Rectal smooth muscle tissue (tissue), 1 donor: ENCODE data around the gene IL7R.

Experiments
- H3K27ac ChIP-seq: one replicate; pipeline ENCODE4 v1.7.0; 2013; ENCODE audit warnings: low read depth, low read length, inconsistent platforms
- H3K27me3 ChIP-seq: one replicate; pipeline ENCODE4 v1.7.0; 2013; ENCODE audit warnings: low read length; ENCODE audit not compliant: control insufficient read depth, insufficient read depth
- H3K36me3 ChIP-seq: one replicate; pipeline ENCODE4 v1.7.0; 2013; ENCODE audit warnings: low read length; ENCODE audit not compliant: control insufficient read depth, insufficient read depth
- H3K4me1 ChIP-seq: one replicate; pipeline ENCODE4 v1.7.0; 2013; ENCODE audit warnings: low read length; ENCODE audit not compliant: control insufficient read depth, insufficient read depth
- H3K4me3 ChIP-seq: one replicate; pipeline ENCODE4 v1.7.0; 2013; ENCODE audit warnings: low read length
- H3K9ac ChIP-seq: one replicate; pipeline ENCODE4 v1.7.0; 2013; ENCODE audit warnings: low read length

IL7R gene

DNA sequence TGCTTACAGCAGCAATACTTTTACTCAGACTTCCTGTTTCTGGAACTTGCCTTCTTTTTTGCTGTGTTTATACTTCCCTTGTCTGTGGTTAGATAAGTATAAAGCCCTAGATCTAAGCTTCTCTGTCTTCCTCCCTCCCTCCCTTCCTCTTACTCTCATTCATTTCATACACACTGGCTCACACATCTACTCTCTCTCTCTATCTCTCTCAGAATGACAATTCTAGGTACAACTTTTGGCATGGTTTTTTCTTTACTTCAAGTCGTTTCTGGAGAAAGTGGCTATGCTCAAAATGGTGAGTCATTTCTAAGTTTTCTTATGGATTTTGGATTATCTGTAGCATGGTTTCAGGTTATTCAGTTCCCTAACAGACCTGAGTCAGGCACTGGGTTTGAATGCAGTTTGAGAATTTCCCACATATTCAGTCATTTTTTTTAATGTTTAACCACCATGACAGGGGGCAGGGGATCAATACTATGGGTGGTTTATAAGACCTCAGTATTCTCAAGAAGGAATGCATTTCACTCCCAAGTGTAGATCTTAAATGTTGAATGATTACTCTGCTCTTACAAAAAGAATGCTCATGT lies at the start of gene IL7R:
TSS of gene IL7R (plus strand) at position 127 of the 587 bp plus-strand sequence. CDS start at position 214, 87 bp downstream.
- Histone ChIP-seq H3K36me3 (no peaks in the 10 kb centered on the region), H3K27me3 (no peaks in the 10 kb centered on the region), H3K4me1 (no peaks in the 10 kb centered on the region), H3K9ac (no peak within 1 kb of the TSS), H3K4me3 (no peak within 1 kb of the TSS), H3K27ac (no peak within 1 kb of the TSS)

GRCh38 chr5:35810601-35811000 lies 46.1 kb upstream of the IL7R start:
- no peak overlapping the region for H3K27ac ChIP-seq
- H3K4me1 ChIP-seq, result no peaks in the 10 kb centered on the region
- H3K36me3 ChIP-seq, result no peaks in the 10 kb centered on the region
- no peaks in the 10 kb centered on the region for H3K27me3 ChIP-seq
- H3K9ac ChIP-seq, result no peak overlapping the region
- H3K4me3 ChIP-seq, result no peak overlapping the region

DNA sequence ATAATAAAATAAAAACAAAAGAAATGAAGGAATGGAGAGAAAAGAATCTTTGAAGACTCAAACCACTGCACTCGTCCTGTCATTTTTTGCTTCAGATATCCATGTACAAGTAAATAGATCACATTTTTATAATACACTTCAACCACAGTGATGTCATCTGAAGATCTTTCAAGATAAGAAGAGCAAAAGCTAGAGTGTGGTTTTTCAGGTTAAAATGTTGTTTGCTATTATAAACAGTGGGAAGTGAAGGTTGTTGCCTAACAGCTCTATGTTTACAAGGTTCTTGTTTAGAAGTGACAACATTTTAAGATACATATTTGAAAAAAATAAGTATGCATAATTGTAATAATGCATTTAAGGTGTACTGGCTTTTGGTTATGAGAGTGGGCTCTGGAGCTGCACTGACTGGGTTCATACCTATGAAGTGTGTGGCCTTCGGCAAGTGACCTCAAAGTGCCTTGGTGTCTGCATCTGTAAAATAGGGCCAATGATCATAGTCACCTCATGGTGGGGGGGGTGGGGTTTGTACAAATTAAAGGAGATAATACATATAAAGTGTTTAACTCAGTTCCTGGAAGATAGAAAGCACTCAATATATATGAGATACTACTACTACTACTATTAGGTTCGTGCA lies 45.5 kb upstream of the IL7R start:
- no peak overlapping the region for H3K9ac ChIP-seq
- no peaks in the 10 kb centered on the region for H3K36me3 ChIP-seq
- no peak overlapping the region for H3K27ac ChIP-seq
- no peaks in the 10 kb centered on the region for H3K4me1 ChIP-seq
- H3K27me3 ChIP-seq, result no peaks in the 10 kb centered on the region
- H3K4me3 ChIP-seq, result no peak overlapping the region

- Histone ChIP-seq H3K9ac (no peak overlapping the region), H3K27me3 (no peaks in the 10 kb centered on the region), H3K27ac (no peak overlapping the region), H3K36me3 (no peaks in the 10 kb centered on the region), H3K4me1 (no peaks in the 10 kb centered on the region), H3K4me3 (no peak overlapping the region)
Observed at GRCh38 chr5:35813521-35813920, 43.2 kb upstream of the IL7R start.

DNA sequence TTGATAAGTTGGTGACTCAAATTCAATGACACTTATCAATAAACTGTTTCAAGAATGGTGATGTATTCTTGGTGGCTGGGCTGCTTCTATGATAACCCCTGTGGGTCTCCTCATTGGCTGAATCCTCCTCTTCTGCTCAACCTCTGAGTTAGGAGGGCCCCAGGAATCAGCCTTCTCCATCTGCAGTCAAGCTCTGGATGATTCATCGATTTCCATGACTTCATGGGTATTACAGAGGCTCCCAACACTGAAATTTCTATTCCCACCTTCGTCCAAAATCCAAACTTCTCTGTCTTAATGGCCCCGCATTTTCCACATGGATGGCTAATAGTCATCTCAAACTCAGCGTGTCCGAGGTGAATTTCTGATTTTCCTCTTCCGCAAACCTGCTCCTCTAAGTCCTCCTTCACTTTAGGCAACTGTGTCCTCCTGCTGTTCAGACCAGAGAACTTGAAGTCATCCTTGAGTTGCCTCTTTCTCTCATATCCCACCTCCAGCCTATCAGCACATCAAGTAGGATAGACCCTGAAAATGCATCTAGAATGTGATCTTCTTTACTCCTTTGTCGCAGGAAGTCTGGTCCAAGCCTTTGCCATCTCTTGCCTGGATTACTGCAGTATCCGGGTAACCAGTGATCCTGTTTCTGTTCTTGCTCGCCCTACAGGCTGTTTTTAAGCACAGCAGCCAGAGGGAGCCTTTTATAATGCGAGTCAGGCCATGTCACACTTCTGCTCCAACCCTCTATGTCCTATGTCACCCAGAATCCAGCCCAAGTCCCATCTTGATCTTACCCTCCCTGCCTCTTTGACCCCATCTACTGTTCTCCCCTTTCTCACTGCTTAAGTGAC lies 41.4 kb upstream of the IL7R start:
- no peaks in the 10 kb centered on the region for H3K36me3 ChIP-seq
- no peak overlapping the region for H3K4me3 ChIP-seq
- H3K27ac ChIP-seq, result no peak overlapping the region
- H3K9ac ChIP-seq, result no peak overlapping the region
- H3K27me3 ChIP-seq, result no peaks in the 10 kb centered on the region
- no peaks in the 10 kb centered on the region for H3K4me1 ChIP-seq

GRCh38 chr5:35816881-35817521 lies 39.7 kb upstream of the IL7R start:
- Histone ChIP-seq H3K27me3 (no peaks in the 10 kb centered on the region), H3K9ac (no peak overlapping the region), H3K4me1 (no peaks in the 10 kb centered on the region), H3K36me3 (no peaks in the 10 kb centered on the region), H3K27ac (no peak overlapping the region), H3K4me3 (no peak overlapping the region)

DNA sequence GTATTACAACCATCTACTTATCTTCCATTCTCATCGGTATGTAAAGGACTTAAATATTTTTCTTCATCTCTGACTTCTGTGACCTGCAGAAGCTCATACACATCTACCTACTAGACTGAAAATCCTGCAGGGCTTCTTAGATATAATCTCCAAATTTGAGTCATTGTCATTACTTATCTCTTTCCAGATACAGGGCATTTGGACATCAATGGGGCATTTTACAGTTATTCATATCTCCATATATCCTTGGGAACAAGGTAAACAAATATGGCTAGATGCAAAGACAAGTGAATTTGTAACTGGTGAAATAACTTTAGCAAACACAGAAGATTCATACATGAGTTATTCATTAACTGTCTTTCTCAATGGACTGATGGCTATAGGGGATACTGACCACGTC lies 37.7 kb upstream of the IL7R start:
- Histone ChIP-seq H3K9ac (no peak overlapping the region), H3K4me3 (no peak overlapping the region), H3K36me3 (no peaks in the 10 kb centered on the region), H3K27ac (no peak overlapping the region), H3K27me3 (no peaks in the 10 kb centered on the region), H3K4me1 (no peaks in the 10 kb centered on the region)

- Histone ChIP-seq H3K27me3 (no peaks in the 10 kb centered on the region), H3K4me3 (no peak overlapping the region), H3K9ac (no peak overlapping the region), H3K4me1 (no peaks in the 10 kb centered on the region), H3K27ac (no peak overlapping the region), H3K36me3 (no peaks in the 10 kb centered on the region)
Observed at GRCh38 chr5:35819668-35820067, 37.0 kb upstream of the IL7R start.

- no peak overlapping the region for H3K27ac ChIP-seq
Observed at GRCh38 chr5:35820735-35821134, 36.0 kb upstream of the IL7R start.

GRCh38 chr5:35821513-35821912 lies 35.2 kb upstream of the IL7R start:
- Histone ChIP-seq H3K27me3 (no peaks in the 10 kb centered on the region), H3K9ac (no peak overlapping the region), H3K4me3 (no peak overlapping the region), H3K27ac (no peak overlapping the region), H3K36me3 (no peaks in the 10 kb centered on the region), H3K4me1 (no peaks in the 10 kb centered on the region)

More at GRCh38 chr5:35820735-35821134, 36.0 kb upstream of the IL7R start:
- H3K9ac ChIP-seq, result no peak overlapping the region
- no peaks in the 10 kb centered on the region for H3K27me3 ChIP-seq
- no peak overlapping the region for H3K4me3 ChIP-seq
- no peaks in the 10 kb centered on the region for H3K36me3 ChIP-seq
- H3K4me1 ChIP-seq, result no peaks in the 10 kb centered on the region

- no peak overlapping the region for H3K27ac ChIP-seq
- no peaks in the 10 kb centered on the region for H3K4me1 ChIP-seq
- H3K27me3 ChIP-seq, result no peaks in the 10 kb centered on the region
Observed at GRCh38 chr5:35822511-35822910, 34.2 kb upstream of the IL7R start.

DNA sequence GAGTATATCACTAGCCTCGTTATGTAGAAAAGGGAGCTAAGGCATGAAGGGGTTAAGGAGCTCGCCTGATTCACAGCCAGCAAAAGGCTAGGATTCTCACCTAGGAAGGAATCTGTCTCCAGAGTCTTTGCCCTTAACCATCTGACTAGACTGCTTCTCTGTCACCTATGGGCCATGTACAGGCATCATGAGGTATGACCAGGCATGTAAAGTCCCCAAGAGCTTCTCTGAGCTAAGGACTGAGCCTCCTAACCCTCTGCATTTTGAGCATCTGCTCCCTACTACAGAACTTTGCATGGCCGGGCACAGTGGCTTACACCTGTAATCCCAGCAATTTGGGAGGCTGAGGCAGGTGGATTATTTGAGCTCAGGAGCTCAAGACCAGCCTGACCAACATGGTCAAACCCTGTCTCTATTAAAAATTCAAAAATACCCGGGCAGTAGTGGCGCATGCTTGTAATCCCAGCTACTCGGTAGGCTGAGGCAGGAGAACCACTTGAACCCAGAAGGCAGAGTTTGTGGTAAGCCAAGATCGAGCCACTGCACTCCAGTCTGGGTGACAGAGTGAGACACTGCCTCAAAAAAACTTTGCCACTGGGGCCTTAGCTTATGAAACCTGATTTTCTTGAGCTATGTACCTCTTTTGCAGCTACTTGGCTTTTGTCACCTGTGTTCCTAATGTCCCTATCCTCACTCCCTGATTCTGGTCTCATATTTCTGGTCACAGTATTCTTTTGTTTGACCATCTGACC lies 33.2 kb upstream of the IL7R start:
- no peaks in the 10 kb centered on the region for H3K4me1 ChIP-seq
- no peaks in the 10 kb centered on the region for H3K27me3 ChIP-seq
- no peak overlapping the region for H3K4me3 ChIP-seq
- no peaks in the 10 kb centered on the region for H3K36me3 ChIP-seq
- no peak overlapping the region for H3K9ac ChIP-seq
- no peak overlapping the region for H3K27ac ChIP-seq

More at GRCh38 chr5:35822511-35822910, 34.2 kb upstream of the IL7R start:
- Histone ChIP-seq H3K4me3 (no peak overlapping the region), H3K9ac (no peak overlapping the region), H3K36me3 (no peaks in the 10 kb centered on the region)
